GM18499 (cell line): Measurements from ENCODE around the gene GOLPH3.
A peak's percentile ranks its signal among the peaks of the same experiment; 100 is the strongest.
"Not testable (repeated sequence)": the region's sequence is repeated elsewhere in the genome, so short reads cannot be mapped to it uniquely, and the experiment has no call there.

Source experiments
- ATAC-seq: cut with Tn5 transposase; IDR thresholded peaks from one replicate; pipeline ENCODE4 v1.9.1; 2021; ENCODE audit warnings: moderate number of reproducible peaks; ENCODE audit not compliant: insufficient read depth, unreplicated experiment

The GOLPH3 gene

DNA sequence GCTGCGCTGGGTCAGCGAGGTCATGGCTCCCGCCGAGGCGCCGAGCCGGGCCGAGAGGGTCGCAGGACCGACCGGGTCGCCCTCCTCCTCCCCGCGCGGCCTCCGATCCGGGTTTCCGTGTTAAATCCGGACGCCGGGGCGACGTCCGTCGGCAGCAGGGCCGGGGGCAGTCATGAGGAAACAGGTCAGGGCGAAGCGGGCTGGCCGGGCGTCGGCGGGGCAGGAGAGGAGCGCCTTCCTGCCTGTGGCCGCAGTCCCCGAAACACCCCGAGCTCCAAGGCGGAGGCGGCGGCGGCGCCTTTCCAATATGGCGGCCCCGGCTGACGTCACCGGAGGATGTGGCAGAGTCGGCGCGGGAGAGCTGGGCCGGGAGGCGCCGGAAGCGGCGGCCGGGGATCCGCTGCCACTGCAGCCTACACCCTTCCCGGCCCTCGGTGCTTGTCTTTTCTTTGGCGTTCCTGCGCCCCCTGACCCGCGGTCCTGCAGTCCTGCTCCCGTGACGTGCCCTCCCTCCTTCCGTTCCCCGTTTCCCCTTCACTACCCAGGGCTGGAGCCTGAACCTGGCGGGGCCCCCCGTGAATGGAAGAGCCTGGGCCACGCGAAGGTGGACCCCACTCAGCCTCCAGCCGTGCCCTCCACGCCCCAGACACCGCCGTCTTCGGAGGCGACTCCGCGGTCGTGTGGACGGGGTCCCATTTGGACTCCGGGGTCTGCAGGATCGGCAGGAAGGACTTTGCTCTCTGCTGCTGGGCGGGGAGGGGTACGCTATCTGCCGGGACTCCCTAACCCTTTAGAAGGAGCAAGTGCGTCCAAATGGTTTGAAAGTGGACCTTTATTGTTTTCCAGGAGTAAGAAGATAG, at the start of gene GOLPH3:
Gene GOLPH3 (minus strand): TSS at position 309 of the 860 bp plus-strand sequence. CDS start 285 bp downstream, at position 24.
- peak; percentile 41 for ATAC-seq

DNA sequence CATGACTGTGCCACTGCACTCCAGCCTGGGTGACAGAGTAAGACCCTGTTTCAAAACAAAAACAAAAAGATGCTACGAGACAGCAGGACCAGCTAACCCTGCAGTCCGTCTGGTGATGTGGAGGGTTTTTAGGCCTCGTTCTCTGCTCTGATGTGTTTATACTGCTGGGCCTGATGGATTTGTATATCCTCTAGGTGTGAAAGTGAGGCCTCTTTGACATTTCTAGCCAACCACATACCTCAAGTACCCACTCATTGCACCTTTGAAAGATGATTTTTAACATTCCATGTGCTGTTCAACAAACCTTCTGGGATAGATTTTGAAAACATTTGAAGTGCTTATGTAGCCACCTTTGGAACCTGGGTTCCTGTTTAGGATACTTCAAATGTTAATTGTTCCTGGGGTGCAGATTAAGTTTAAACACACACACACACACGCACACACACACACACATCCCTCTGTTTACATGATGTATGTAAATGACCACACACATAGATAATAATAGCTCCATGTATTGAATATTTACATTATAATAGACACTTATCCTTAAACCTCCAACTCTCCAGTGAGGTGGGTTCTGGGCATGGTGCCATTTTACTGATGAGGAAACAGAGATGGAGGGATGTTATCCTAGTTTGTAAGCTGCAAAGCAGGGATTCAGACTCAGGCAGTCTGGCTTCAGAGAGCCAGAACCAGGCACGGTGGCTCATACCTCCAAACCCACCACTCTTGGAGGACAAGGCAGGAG, 48.8 kb upstream of the GOLPH3 start:
- ATAC-seq, result no peak

DNA sequence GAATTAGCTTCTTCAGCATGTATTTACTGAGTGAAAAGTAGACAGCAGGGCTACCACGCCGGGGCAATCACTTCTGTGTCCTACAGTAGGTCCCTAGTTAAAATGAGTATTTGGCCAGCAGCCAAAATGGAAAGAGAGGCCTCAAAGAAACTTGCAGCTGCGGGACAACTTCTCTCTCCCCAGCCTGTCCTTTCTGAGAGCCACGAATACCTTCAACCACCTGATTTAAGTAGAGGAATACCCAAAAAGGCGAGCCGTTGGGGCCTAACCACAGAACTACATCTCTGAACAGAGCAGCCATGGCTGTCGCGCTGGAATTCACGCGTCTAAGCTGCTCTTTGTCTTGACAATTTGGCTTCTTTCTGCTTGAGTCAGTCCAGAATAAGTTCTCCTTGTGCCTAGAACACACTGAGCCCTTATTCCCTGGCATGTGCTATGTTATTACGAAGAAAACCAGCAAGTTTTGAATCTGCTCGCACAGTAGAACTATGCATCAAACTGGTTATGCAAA, 43.8 kb upstream of the GOLPH3 start:
- no peak for ATAC-seq

DNA sequence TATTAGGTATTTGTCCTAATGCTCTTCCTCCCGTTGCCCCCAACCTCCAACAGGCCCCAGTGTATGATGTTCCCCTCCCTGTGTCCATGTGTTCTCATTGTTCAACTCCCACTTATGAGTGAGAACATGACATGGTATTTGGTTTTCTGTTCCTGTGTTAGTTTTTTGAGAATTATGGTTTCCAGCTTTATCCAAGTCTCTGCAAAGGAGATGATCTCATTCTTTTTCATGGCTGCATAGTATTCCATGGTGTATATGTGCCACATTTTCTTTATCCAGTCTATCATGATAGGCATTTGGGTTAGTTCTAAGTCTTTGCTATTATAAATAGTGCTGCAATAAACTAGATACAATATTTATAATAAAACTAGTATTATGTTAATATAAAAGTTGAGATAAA, 40.2 kb upstream of the GOLPH3 start:
- ATAC-seq, result not testable (repeated sequence)

DNA sequence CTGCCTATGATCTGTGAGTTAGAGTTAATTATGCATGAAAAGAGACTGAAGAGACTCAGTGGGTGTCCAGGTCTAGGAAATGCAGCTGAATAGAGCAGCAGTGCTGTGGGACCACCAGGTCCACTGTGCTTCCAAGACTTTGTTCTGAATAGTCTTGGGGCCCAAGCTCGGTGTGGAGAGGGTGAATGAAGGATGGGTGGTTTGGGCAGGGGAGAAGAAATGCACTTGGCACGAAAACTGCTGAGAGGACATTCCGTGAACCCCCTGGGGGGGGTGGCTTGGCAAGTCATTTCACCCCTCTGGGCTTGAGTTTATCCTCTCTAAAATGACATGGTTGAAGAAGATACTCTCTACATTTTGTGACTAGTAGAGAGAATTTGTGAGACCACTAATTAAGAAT, 36.0 kb upstream of the GOLPH3 start:
- ATAC-seq, result no peak

DNA sequence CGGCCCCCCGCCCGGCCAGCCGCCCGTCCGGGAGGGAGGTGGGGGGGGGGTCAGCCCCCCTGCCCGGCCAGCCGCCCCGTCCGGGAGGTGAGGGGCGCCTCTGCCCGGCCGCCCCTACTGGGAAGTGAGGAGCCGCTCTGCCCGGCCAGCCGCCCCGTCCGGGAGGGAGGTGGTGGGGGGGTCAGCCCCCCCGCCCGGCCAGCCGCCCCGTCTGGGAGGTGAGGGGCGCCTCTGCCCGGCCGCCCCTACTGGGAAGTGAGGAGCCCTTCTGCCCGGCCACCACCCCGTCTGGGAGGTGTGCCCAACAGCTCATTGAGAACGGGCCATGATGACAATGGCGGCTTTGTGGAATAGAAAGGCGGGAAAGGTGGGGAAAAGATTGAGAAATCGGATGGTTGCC, 34.7 kb upstream of the GOLPH3 start:
- ATAC-seq, result not testable (repeated sequence)

DNA sequence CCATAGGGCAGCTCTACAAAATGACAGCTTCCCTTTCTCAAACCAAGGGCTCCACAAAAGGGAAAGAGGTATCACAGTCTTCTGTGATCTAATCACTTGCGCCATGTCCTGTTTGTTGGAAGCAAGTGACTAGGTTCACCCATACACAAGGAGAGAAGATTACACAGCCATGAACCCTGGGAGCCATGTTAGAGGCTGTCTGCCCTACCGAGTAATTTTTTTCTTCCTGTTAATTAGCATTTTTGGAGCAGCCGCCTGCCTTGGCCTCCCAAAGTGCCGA, 33.2 kb upstream of the GOLPH3 start:
- ATAC-seq, result no peak

DNA sequence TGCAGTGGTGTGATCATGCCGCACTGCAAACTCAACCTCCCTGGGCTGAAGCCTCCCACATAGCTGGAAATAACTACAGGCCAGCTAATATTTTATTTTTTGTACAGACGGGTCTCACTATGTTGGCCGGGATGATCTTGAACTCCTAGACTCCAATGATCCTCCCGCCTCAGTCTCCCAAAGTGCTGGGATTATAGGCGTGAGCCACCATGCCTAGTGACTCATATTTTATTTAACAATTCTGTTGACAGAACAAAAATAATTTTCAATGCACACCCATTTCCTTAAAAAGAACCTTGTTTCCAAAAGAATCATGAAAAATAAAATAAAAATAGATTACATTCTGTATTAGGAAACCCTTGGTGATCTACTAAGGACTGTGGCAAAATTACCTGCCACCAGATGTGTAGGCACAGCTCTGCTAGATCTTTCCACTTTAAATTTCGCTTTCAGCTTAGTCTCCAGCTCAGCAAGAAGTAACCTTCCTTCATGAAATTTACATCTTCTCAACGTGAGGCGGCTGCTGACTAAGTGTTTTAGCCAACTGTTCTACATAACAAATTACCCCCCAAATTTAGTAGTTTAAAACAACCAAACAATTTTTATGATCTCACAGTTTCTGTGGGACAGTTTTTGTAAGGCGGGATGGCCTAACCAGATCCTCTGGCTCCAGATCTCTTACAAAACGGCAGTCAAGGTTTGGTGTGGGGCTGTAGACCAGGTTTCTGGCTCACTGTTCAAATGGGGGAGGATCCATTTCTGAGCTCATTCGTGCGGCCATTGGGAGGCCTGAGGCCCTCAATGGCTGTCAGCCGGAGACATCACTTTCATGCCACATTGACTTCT, 32.6 kb upstream of the GOLPH3 start:
- no peak for ATAC-seq

DNA sequence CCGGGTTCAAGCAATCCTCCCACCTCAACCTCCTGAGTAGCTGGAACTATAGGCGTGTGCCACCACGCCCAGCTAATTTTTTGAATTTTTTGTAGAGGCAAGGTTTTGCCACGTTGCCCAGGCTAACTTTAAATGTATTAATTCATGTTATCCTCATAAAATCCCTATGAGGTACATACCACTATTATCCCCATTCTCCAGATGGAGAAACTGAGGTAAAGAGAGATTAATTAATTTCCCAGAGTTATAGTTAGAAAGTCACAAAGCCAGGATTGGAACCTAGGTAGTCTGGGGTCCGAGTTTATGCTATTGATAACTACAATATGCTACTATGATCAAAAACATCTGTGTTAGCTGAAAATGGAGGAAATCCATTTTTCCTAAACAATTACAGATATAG, 31.9 kb upstream of the GOLPH3 start:
- ATAC-seq, result no peak

DNA sequence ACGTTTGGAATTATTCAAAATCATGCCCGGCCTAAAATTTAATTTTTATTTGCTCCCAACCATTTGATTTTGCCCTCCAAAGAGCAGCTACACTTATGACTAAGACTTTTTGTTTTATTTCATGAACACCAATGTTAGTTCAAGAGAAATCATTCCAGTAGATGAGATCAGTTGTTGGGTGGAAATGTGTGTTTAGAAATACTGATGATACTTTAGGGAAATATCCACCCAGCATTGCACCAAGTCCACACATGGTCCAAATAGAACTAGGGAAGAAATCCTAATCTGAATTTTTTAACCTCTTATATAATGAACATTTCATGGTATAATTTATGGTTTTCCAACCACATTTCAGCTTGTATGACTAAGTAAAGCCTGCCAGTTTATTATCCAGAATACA, 28.3 kb upstream of the GOLPH3 start:
- no peak for ATAC-seq

DNA sequence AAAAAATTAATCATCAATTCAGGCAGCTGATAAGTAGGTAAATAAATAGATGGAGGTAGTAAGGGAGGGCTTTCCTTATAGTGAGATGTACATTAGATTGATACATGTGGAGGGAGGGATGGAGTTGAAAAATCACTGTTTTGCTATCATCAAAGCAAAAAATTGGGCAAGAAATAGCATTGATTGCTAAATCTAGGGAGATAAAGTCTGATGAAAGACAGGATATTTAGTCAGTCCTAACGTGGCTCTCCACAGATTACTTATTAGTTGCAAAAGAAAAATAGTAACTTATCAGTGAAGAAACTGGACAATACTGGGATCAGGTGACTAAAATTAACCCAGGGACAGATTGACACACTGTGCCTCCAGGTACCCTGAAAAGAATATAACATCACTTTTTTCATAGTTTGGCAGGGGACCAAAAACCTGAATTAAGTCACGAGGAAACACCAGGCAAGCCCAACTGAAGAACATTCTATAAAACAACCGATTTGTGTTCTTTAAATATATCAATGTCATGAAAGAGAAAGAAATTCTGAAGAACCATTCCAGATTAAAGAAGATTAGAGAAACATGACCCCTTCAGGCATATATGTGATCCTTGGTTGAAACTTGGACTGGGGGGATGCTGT, 27.1 kb upstream of the GOLPH3 start:
- no peak for ATAC-seq

DNA sequence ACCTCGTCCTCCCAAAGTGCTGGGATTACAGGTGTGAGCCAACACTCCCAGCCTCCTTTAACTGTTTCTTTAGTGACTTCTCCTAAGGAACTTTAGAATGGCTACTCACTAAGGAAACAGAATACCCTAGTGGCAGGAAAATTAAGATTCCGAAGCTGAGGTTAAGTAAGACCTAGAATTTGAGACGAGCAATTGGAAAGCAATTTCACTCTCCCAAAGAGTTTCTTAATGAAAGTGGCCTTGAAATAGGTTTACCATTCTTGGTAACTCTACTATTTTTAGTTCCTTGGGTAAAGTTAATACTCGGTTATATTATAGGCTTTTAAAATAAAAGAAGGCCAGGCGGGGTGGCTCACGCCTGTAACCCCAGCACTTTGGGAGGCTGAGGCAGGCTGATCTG, 22.9 kb upstream of the GOLPH3 start:
- no peak for ATAC-seq

DNA sequence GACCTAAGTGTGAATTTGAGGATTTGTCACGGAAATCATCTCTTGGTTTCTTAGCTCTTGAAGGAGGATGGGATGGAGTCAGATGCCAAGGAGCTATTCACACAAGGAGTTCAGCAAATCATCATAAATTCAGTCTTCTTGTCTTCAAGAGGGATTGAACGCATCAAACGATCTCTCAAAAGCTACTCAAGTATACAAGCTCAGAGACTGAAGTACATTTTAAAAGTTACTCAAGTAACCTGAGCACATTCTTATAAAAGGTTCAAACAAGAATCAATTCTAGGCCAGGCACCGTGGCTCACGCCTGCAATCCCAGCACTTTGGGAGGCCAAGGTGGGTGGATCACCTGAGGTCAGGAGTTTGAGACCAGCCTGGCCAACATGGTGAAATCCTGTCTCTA, 21.1 kb upstream of the GOLPH3 start:
- no peak for ATAC-seq

DNA sequence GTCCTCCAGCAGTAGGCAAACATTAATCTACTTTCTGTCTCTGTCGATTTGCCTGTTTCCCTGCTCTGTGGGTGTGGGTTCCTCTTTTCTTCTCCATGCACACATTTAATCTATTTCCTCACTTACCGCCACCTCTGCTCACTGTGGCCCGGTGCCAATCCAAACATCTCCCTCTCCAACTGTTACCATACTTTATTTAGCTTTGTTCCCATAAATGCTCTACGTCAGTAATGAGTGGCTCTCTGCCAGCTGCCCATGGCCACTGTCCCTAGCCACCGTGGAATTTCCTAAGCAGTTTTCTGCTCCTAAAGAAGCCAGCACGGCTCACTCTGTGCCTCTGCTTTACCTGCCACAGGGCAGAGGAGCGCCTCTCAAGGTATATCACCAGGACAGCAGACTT, 19.5 kb upstream of the GOLPH3 start:
- ATAC-seq, result no peak

DNA sequence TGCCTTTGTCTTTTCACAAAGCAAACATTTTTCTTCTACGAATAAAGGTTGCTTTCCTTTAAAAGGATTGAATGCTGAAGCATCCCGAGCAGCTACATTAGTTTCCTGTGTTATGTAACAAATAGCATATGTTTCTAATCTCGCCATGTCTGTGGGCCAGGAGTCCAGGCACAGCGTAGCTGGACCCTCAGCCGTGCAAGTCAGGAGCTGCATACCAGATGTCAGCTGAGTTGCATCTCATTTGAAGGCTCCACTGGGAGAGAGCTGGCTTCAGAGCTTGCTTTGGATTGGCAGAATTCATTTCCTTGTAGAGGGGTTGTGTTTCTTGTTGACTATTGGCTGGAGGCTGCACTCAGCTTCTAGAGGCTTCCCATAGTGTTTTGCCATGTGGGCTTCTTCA, 16.0 kb upstream of the GOLPH3 start:
- ATAC-seq, result no peak

DNA sequence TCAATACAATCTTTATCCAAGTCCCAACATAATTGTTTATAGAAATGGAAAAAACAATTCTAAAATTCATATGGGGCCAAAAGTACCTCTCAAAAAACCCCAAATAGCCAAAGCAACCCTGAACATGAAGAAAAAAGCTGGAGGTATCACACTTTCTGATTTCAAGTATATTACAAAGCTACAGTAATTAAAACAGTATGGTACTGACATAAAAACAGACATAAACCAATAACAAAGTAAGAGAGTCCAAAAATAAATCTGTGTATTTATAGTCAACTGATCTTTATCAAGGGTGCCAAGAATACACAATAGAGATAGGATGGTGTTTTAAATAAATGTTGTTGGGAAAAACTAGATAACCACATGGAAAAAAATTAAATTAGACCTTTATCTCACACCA, 13.6 kb upstream of the GOLPH3 start:
- ATAC-seq, result no peak

DNA sequence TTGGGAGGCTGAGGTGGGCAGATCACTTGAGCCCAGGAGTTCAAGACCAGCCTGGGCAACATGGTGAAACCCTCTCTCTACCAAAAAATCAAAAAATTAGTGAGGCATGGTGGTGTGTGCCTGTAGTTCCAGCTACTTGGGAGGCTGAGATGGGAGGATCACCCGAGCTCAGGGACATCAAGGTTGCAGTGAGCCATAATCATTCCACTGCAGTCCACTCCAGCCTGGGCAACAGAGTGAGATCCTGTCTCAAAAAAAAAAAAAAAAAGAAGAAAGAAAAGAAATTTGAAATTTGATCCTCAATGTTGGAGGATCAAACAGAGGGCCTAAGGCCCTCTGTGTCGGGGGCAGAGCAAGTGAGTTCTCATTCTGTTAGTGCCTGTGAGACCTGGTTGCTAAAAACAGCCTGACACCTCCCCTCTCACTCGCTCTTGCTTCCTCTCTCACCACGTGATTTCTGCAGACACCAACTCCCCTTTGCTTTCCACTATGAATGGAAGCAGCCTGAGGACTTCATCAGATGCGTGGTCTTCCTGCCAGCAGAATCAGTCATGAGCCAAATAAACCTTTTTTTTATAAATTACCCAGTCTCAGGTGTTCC, 8.4 kb upstream of the GOLPH3 start:
- ATAC-seq, result no peak

DNA sequence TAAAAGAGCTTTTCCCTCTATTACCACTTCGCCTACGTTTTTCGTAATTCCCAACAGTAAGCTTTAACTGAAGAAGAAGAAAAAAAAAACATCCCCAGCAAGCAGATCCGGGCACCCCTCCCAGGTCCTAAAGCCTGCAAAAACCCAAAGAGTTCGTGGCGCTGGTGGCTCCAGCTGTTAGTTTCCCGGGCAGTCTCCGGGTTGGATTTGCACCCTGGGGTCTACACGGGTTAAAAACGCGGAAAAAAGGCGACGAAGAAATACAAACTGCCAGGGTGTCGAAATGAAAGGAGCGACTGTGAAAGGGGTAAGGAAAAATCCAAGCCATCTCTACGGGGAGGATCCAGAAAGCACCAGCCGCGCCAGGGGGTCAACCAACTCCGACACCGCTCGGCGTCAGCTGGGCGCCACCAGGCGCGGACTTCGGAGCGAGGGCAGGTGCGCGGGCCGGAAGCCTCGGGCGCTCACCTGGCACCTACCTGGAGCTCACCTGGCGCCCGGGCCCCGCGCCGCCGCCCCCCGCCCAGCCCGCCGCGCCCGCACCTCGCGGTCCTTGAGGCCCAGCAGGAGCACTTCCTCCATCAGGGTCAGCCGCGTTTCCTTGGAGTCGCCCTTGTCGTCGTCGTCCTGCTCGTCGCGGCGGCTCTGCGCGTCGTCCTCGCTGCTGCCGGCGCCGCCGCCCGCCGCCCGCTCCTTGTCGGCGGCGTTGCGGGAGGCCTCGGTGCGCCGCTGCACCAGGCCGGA, 680 bp downstream of the GOLPH3 start:
- ATAC-seq, result no peak

DNA sequence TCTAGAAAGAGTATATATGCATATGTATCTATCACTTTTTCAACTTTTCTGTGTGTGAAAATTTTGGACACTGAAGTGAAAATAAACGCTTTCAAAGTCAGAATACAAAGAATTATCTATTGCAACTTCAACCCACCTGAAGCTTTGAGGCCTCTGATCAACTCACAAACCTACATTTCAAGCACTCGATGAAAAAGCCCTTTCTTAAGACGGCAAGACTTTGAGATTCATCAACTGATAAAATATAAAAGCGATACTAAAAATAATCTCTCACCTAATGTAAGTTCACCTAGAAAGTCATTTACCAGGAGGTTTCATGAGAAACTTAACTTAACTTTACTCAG, 1.2 kb downstream of the GOLPH3 start:
- no peak for ATAC-seq
